ENCODE measurements around the gene PCSK6.

PCSK6 gene

GRCh38 chr15:101523560-101523940 is 34.0 kb upstream of the PCSK6 start:
- Histone ChIP-seq H3K27ac (replicated peaks) (no peak overlapping the region), H3K4me3 (replicated peaks; ENCODE audit: insufficient read depth, low read length) (no peak overlapping the region), H3K27me3 (ENCODE audit: insufficient read depth, poor library complexity, severe bottlenecking) (no peaks in the 10 kb centered on the region)
- TF ChIP-seq CTCF (IDR thresholded peaks at IDR 0.05; ENCODE audit: insufficient read depth, low read length), result no peak
- TF ChIP-seq GABPA (IDR thresholded peaks at IDR 0.05; ENCODE audit: low read depth), result no peak
- TF ChIP-seq SPI1 (IDR thresholded peaks at IDR 0.05; ENCODE audit: borderline replicate concordance, low read depth), result no peak
- TF ChIP-seq POLR2AphosphoS5 (IDR thresholded peaks at IDR 0.05; ENCODE audit: low read depth), result no peak
- no peak for TF ChIP-seq REST (IDR thresholded peaks at IDR 0.05; ENCODE audit: insufficient replicate concordance, low read depth)
- DNase-seq (ENCODE audit: low read depth in 1 of 2, low spot score in 1 of 2), result no peak

GRCh38 chr15:101522621-101523559 is 33.4 kb upstream of the PCSK6 start:
- DNase-seq (ENCODE audit: low read depth in 1 of 2, low spot score in 1 of 2), result no peak
- Histone ChIP-seq H3K27me3 (ENCODE audit: insufficient read depth, poor library complexity, severe bottlenecking) (no peaks in the 10 kb centered on the region), H3K27ac (replicated peaks) (peak overlapping the region; percentile 91), H3K4me3 (replicated peaks; ENCODE audit: insufficient read depth, low read length) (no peak overlapping the region)
- no peak for TF ChIP-seq GABPA (IDR thresholded peaks at IDR 0.05; ENCODE audit: low read depth)
- no peak for TF ChIP-seq CTCF (IDR thresholded peaks at IDR 0.05; ENCODE audit: insufficient read depth, low read length)
- no peak for TF ChIP-seq SPI1 (IDR thresholded peaks at IDR 0.05; ENCODE audit: borderline replicate concordance, low read depth)
- TF ChIP-seq REST (IDR thresholded peaks at IDR 0.05; ENCODE audit: insufficient replicate concordance, low read depth), result no peak
- TF ChIP-seq POLR2AphosphoS5 (IDR thresholded peaks at IDR 0.05; ENCODE audit: low read depth), result no peak

- H3K27me3 ChIP-seq (ENCODE audit: insufficient read depth, poor library complexity, severe bottlenecking), result no peaks in the 10 kb centered on the region
- H3K4me3 ChIP-seq (replicated peaks; ENCODE audit: insufficient read depth, low read length), result no peak overlapping the region
- peak in 1 of 2 experiments; percentile 24 for DNase-seq (ENCODE audit: low read depth in 1 of 2, low spot score in 1 of 2)
- TF ChIP-seq SPI1 (IDR thresholded peaks at IDR 0.05; ENCODE audit: borderline replicate concordance, low read depth), result no peak
- TF ChIP-seq GABPA (IDR thresholded peaks at IDR 0.05; ENCODE audit: low read depth), result no peak
- TF ChIP-seq REST (IDR thresholded peaks at IDR 0.05; ENCODE audit: insufficient replicate concordance, low read depth), result no peak
- TF ChIP-seq POLR2AphosphoS5 (IDR thresholded peaks at IDR 0.05; ENCODE audit: low read depth), result no peak
- TF ChIP-seq CTCF (IDR thresholded peaks at IDR 0.05; ENCODE audit: insufficient read depth, low read length), result no peak
- H3K27ac ChIP-seq (replicated peaks), result peak overlapping the region; percentile 91
These were observed 32.6 kb upstream of the PCSK6 start for GRCh38 chr15:101522091-101522490.

Measured in HL-60 (cell line).